ENCODE measurements around the gene ZNF575. TPM values are rescaled to one million over a fixed set of nuclear protein-coding genes. Genes with fewer than 3 reads are reported as not detected.

The ZNF575 gene
- total RNA-seq, 1 experiment from 2014 or later, result 6.5 TPM

DNA sequence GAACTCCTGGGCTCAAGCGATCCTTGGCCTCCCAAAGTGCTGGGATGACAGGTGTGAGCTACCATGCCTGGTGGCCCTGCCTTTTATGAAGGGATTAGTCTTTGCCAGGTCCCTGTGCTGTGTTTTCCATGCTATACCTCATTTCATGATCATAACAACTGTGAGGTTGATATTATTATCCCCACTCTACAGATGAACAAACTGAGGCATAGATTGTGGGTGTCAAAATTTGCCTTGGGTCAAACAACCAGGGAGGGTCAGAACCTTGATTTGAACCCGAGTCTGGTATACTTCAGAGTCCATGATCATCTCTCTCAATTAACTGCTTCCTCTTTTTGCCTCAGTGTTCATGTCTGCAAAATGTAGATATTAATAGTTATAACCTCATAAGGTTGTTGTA, 49.5 kb downstream of the ZNF575 start:
- Histone ChIP-seq H3K36me3 (ENCODE audit: low read depth) (no peaks in the 10 kb centered on the region), H3K27ac (no peak overlapping the region), H3K27me3 (ENCODE audit: insufficient read depth, low read depth) (no peaks in the 10 kb centered on the region), H3K4me2 (no peak overlapping the region), H3K9me3 (ENCODE audit: insufficient read depth, low read depth) (no peaks in the 10 kb centered on the region), H2AFZ (no peak overlapping the region), H3F3A (ENCODE audit: insufficient read depth, low read depth) (0 out of 2 replicates have a peak, but pooled peaks cover 6% of the 10 kb centered on the region), H3K9me2 (ENCODE audit: insufficient read depth) (no peaks in the 10 kb centered on the region), H3K4me1 (replicated peaks; ENCODE audit: insufficient read depth) (no peaks in the 10 kb centered on the region), H4K20me1 (ENCODE audit: insufficient read depth) (no peaks in the 10 kb centered on the region), H3K79me2 (ENCODE audit: low read depth) (no peaks in the 10 kb centered on the region), H3K4me3 (no peak overlapping the region)
- intact Hi-C loops (cut with micrococcal nuclease; ENCODE audit: unreplicated experiment), result no loop called here
- no peak for DNase-seq
- POLR2A ChIA-PET (ENCODE audit: unreplicated experiment), result no interaction called here
- CTCF ChIA-PET, result no interaction called here
- no peak for TF ChIP-seq EZH2 (IDR thresholded peaks at IDR 0.05; ENCODE audit: low read depth)
- TF ChIP-seq, protein P1, sequence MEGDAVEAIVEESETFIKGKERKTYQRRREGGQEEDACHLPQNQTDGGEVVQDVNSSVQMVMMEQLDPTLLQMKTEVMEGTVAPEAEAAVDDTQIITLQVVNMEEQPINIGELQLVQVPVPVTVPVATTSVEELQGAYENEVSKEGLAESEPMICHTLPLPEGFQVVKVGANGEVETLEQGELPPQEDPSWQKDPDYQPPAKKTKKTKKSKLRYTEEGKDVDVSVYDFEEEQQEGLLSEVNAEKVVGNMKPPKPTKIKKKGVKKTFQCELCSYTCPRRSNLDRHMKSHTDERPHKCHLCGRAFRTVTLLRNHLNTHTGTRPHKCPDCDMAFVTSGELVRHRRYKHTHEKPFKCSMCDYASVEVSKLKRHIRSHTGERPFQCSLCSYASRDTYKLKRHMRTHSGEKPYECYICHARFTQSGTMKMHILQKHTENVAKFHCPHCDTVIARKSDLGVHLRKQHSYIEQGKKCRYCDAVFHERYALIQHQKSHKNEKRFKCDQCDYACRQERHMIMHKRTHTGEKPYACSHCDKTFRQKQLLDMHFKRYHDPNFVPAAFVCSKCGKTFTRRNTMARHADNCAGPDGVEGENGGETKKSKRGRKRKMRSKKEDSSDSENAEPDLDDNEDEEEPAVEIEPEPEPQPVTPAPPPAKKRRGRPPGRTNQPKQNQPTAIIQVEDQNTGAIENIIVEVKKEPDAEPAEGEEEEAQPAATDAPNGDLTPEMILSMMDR (conservative IDR thresholded peaks at IDR 0.05), result no peak
- no TSS peak for BruUV-seq (replicated peaks)

GRCh38 chr19:43584484-43584883, 51.5 kb downstream of the ZNF575 start:
- no peaks in the 10 kb centered on the region for H4K20me1 ChIP-seq (ENCODE audit: insufficient read depth)
- no peak overlapping the region for H3K4me2 ChIP-seq
- no peaks in the 10 kb centered on the region for H3K9me2 ChIP-seq (ENCODE audit: insufficient read depth)
- intact Hi-C loops (cut with micrococcal nuclease; ENCODE audit: unreplicated experiment), result no loop called here
- H2AFZ ChIP-seq, result no peak overlapping the region
- ChIA-PET POLR2A (ENCODE audit: unreplicated experiment) (no interaction called here), CTCF (interaction anchor here (0.6 kb wide), 2 partner anchors 29 to 78 kb away, joined by 3 to 5 read pairs; no protein-coding TSS in a partner anchor)
- TF ChIP-seq, protein P1 (conservative IDR thresholded peaks at IDR 0.05), result no peak
- no peak for TF ChIP-seq EZH2 (IDR thresholded peaks at IDR 0.05; ENCODE audit: low read depth)
- no peaks in the 10 kb centered on the region for H3K79me2 ChIP-seq (ENCODE audit: low read depth)
- BruUV-seq (replicated peaks), result no TSS peak
- H3K36me3 ChIP-seq (ENCODE audit: low read depth), result no peaks in the 10 kb centered on the region
- 0 out of 2 replicates have a peak, but pooled peaks cover 10% of the 10 kb centered on the region for H3F3A ChIP-seq (ENCODE audit: insufficient read depth, low read depth)
- H3K27me3 ChIP-seq (ENCODE audit: insufficient read depth, low read depth), result no peaks in the 10 kb centered on the region
- DNase-seq, result no peak
- H3K4me3 ChIP-seq, result no peak overlapping the region
- no peaks in the 10 kb centered on the region for H3K9me3 ChIP-seq (ENCODE audit: insufficient read depth, low read depth)
- H3K4me1 ChIP-seq (replicated peaks; ENCODE audit: insufficient read depth), result no peaks in the 10 kb centered on the region
- no peak overlapping the region for H3K27ac ChIP-seq

Other genes with a start within 250 kb of the ZNF575 start
- gene CD177, start 179.5 kb upstream of the ZNF575 start, total RNA-seq (2021), result 6.0 and 7.8 TPM in 2 replicates
- gene TEX101, start 118.3 kb upstream of the ZNF575 start, total RNA-seq (2021), result not detected in 2 replicates
- 70.8 and 78.3 TPM in 2 replicates for gene LYPD3, start 67.6 kb upstream of the ZNF575 start, total RNA-seq (2021)
- 36.7 and 50.7 TPM in 2 replicates for gene PHLDB3, start 28.4 kb upstream of the ZNF575 start, total RNA-seq (2021)
- gene ETHE1, start 6.0 kb upstream of the ZNF575 start, total RNA-seq (2021), result 83.4 and 89.3 TPM in 2 replicates
- 37.2 and 45.1 TPM in 2 replicates for gene XRCC1, start 42.3 kb downstream of the ZNF575 start, total RNA-seq (2021)
- 0.53 and 2.0 TPM in 2 replicates for gene PINLYP, start 42.6 kb downstream of the ZNF575 start, total RNA-seq (2021)
- gene IRGQ, start 62.9 kb downstream of the ZNF575 start, total RNA-seq (2021), result 23.3 and 31.6 TPM in 2 replicates
- gene ZNF576, start 63.4 kb downstream of the ZNF575 start, total RNA-seq (2021), result 15.5 and 16.9 TPM in 2 replicates
- 0.37 and 0.60 TPM in 2 replicates for gene SRRM5, start 78.9 kb downstream of the ZNF575 start, total RNA-seq (2021)
- 46.6 and 61.1 TPM in 2 replicates for gene ZNF428, start 86.4 kb downstream of the ZNF575 start, total RNA-seq (2021)
- gene CADM4, start 106.7 kb downstream of the ZNF575 start, total RNA-seq (2021), result 68.3 and 71.1 TPM in 2 replicates
- gene PLAUR, start 137.0 kb downstream of the ZNF575 start, total RNA-seq (2021), result 35.2 and 53.6 TPM in 2 replicates
- not detected in 2 replicates for gene IRGC, start 182.9 kb downstream of the ZNF575 start, total RNA-seq (2021)
- gene SMG9, start 221.8 kb downstream of the ZNF575 start, total RNA-seq (2021), result 76.8 and 84.1 TPM in 2 replicates
- 92.4 and 92.7 TPM in 2 replicates for gene KCNN4, start 247.8 kb downstream of the ZNF575 start, total RNA-seq (2021)